COLO668 (cell line): Measurements from ENCODE around the gene TBC1D22B.

Source experiments
- DNase-seq: peaks from one replicate; lab custom pipeline; 2025; ENCODE audit not compliant: unreplicated experiment; lab: John Stamatoyannopoulos, UW

Gene TBC1D22B

DNA sequence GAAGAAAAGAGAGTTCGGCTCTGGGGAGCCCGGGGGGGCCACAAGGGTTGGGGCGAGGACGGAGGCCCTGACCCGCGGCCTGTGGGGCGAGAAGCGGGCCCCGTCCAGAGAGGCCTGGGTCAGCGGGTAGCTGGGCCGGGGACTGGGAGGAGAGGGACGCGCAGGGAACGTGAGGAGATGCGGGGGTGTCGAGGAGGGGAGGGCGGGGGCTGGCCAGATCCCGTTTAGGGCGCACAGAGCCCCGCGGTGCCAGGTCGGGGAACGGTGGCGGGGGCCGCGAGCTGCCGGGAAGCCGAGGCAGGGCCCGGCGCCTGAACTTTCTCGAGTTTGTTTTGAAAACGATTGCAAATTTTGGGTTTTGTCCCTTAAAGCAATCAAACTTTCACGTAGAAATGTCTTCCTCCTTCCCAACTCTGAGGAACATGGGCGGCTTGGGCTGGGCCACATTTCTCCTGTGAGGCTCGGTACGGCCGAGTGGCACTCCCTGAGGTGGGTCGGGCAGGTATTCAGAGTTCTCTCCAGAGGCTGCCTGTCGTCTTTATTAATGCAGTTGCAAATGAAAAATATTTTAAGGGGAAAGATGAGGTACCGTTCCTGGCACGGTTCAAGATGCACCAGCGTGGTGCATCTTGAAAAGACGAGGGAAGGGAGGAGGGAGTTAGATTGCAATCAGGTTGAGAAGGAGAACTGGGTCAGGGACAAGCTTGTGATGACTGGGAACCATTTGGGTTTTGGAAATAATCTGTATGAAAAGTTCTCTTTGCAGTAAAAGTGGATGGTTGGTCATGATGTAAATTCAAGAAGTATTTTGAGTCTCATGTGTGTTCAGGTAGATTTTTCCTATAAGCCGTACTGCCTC, 97.2 kb downstream of the TBC1D22B start:
- peak; percentile 10 for DNase-seq

DNA sequence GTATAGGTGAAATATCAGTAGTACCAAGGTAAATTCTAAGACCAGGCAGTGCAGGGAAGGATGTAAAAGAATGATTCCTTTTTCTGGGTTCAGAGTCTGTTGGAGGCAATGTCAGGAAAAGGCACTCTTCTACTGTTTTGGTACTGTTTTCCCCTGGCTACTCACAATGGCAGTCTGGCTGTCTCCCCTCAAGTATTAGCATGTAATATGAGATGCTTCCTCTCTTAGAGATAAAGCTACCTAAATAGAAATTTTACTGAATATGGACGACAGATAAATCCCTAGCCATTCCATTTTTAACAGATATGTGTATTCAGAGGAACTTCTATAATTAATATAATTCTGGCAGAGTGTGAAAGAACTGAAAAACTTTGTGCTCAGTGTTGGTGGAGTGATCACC, 99.7 kb downstream of the TBC1D22B start:
- no peak for DNase-seq

DNA sequence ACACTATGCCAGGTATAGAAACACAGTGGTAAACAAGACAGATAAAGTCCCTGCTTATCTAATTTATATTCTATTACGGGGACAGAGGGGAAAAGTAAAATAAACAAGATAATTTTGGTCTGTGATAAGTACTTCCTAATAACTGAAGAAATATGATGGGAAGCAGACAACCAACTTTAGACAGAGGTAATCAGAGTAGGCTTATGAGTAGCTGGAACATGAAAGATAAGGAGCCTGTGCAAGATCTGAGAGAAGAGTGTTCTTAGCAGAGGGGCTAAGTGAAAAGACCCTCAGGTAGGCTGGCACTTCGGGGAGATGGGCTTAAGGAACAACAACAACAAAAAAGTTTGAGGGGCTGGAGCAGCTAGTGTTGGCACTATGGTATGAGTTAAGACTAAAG, 100.3 kb downstream of the TBC1D22B start:
- no peak for DNase-seq

DNA sequence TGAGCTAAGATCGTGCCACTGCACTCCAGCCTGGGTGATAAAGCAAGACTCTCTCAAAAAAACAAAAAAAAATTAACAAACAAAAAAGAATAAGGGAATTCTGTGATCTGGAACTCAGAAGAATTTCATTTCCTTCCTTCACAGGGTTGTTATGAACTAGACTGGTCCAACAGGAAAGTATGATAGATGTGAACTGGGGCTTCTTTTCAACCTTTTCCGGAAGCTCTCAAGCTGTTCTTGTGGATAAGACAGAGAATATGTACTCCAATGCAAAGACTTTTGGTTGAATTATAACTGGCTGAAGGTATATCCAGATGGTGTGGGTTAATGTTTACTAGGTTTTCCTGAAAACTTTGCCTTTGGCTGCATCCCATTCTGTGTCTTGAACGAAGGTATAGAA, 101.5 kb downstream of the TBC1D22B start:
- DNase-seq, result no peak

DNA sequence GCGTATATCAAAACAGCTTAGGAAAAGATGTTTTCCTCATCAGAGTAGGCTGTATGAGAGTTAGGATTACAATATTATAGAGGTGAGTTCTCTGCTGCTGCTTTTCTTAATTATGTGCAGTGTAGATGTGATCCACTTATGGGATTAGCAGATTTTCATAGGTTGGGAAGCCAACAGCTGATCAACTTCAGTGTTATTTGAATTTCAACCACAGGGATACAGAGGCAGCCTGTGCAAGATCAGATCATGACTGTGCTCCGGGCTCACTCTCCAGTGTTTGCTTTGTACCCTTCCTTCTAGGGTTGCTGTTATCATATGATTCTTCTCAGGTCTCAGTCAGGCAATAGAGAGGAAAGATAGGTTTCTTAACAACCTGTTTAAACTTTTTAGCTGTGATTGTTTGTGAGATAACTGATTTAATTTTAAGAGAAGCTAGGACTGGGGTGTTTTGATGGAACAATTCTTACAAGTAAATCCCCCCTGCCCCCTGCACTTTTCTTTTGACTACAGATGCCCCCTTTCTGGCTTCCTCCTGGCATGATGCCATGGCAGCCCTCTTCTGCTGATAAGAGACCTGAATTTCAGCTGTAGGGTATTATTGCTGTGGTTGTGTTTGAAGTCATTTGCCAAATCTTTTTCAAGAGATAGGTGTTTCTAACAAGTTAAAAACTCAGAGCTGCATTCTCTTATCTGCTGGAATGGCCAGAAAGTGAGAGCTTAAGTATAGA, 104.7 kb downstream of the TBC1D22B start:
- no peak for DNase-seq

DNA sequence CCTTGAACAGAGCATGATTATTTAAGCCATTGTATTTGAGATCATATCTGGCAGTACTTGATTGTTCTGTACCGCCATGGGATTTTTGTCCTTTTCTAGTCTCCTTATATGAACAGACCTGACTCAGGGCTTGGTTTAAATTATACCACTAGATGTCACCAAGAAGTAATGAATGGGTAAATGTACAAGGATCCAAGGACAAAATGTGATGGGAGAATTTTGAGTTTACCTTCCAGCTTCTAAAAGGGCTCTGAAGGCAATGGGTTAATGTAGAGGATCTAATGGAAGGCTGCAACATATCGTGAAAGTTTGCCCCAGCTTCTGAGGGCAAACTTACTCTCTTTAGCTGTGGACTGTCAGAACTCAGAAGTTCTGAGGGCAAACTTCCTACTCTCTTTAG, 108.2 kb downstream of the TBC1D22B start:
- DNase-seq, result no peak

DNA sequence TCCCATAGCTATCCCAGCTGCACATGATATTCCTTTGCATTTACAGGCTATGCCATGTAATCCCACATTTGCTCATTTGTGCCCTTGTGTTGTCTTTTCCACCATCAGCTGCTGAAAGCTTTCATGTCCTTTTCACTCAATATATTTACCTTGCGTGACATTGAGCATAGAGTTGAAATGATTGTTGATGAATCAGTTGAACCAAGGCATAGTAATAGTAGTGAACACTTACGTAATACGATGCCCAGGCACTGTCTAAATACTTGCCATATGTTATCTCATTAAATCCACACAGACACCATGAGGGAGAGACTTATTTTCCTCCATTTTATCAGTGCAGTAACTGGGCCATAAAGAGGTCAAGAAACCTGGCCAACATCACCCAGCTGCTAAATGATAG, 109.3 kb downstream of the TBC1D22B start:
- DNase-seq, result no peak

DNA sequence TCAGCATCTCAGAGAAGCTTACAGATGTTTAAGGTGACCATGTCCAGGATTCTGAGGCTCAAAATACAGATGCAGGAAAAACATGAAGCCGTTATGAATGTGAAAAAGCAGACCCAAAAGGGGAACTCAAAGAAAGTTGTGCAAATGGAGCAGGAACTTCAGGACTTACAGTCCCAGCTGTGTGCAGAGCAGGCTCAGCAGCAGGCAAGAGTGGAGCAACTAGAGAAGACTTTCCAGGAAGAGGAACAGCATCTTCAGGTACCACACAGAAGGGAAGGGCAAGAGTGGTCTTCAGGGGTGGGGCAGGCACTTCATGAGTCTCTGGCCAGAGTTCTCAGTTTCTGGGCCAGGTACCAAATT, 111.4 kb downstream of the TBC1D22B start:
- no peak for DNase-seq

DNA sequence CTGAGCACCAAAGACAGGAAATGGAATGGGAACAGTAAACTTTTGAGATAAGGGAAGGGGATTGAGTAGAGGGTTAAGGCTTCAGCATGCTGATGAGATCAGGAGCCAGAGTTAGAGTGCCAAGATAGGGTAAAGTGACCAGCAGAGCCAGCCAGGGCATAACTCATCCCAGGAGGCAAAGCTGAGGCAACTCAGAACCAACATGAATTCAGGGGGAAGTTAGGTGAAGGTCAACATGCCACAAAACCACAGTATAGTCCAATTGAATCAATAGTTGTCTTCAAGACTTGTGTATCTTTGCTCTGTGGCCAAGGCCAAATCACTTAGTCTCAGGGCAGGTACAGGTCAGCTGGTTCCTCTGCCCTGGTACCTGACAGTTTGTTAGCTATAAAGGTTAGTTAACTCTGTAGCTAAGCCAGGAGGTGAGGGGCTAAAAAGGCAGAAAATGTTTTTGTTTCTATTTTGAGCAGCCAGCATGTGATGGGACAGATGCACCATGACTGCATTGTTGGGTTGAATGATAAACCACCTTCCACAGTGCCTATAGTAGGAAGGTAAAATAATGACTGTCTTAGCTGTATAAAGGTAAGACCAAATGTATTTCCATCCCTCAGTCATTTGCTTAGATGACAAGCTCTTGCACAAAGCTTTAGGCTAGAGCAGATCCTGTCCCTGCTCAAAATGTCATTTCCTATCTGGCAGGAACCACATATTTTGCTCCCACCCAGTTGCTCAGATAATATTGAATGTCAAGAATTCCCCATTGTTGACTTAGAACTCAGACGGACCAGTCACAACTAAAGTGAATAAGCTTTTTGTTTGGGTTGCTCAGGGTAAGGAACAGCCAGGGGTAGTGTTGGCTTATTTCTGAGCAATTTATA, 112.0 kb downstream of the TBC1D22B start:
- no peak for DNase-seq

DNA sequence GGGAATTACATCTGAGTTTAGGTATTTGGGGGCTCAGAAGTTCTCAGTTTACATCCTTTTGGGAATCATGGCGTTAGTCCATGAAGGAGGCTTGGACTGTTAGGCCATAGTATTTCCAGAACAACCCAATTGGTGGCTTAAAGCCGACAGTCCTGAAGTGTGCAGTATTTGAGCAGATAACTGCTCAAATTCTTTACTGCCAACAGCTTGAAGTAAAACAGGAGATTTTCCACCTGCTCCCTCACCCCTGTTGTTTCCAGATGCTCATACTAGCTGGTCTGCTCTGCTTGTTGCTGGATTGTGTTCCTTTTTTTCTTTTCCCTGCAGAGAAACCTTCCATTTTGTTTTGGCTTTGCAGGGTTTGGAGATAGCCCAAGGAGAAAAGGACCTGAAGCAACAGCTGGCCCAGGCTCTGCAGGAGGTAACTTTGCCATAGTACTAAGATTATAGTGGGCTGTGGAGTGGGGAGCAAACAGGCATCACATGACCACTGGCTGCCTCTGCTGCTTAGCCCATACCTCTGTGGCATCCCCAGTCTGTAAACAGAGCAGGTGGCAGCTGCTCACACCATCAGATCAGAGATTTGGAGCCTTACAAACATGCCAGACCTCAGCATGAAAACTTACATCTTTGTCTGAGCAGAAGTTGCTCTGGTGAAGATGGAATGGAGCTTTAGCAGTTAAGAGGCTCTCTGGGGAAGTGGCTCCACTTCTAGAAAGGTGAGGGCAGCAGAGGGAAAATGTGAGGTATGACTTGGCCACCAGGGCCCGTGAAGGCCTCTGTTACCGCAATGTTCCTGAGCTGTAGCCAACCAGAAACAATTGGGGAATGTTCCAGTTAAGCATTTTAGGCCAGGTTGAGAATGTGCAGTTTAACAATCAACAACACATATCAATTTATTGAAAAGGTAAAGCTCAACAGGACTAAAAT, 113.8 kb downstream of the TBC1D22B start:
- DNase-seq, result peak; percentile 1

DNA sequence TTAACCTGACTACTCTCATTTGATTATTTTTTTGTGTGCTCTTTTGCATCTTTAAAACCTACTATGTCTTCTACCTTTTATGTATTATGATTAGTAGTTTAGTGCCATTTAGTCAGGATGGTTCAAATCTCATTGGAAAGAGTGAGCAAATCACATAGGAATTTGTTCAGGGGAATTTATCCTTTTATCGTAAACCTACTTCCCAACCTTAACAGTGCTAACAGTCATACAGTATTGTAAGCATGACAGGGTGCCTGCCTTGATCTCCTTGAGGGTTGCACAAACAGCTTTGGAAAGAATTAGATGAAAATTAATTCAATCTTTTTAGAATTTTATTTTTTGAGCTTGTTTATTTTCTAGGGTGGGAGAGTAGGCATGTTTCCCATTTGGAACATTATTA, 114.5 kb downstream of the TBC1D22B start:
- no peak for DNase-seq

DNA sequence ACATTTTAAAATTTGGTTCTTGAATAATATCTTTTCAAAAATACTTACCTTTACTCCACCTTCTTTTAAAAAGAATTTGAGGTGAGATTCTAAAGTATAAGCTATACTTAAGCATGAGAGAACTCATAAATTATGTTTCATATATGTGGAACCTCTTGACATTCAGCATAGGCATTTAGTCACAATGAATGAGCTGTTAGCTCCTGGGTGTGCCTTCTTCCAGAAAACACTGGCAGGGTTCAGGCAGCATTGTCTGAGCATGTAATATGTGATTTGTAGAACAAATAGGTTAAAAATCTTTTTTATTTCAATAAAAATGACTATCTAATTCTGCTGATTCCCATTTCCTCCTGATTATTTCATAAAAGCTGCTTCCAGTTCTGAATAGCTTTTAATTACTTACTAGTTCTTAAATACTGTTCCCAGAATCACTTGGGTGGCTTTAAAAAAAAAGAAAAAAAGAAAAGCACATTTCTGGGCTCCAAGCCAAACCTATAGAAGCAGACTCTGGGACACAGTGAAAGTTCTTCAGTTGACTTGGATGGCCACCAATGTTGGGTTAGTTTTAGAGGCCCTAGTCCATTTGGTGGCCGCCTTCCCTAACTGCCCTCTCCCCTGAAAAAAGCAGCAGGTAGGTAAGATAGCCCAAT, 116.4 kb downstream of the TBC1D22B start:
- no peak for DNase-seq

DNA sequence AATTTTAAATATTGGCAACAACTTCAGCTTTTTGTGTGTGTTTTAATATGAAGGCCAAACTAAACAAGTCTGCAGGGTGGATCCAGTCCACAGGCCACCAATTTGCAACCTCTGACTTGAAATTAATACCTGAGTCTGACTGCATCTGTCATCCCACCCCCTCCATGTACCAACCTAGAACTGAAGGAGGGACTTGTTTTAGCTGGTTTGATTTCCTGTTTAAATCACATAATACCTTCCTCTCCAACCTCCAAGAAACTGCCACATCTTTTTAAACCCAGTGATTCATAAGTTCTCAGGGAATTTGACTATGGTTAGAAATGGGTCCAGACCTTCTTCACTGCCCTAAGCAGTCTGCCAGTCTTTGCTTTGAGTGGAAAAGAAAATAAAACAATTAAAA, 117.8 kb downstream of the TBC1D22B start:
- no peak for DNase-seq

DNA sequence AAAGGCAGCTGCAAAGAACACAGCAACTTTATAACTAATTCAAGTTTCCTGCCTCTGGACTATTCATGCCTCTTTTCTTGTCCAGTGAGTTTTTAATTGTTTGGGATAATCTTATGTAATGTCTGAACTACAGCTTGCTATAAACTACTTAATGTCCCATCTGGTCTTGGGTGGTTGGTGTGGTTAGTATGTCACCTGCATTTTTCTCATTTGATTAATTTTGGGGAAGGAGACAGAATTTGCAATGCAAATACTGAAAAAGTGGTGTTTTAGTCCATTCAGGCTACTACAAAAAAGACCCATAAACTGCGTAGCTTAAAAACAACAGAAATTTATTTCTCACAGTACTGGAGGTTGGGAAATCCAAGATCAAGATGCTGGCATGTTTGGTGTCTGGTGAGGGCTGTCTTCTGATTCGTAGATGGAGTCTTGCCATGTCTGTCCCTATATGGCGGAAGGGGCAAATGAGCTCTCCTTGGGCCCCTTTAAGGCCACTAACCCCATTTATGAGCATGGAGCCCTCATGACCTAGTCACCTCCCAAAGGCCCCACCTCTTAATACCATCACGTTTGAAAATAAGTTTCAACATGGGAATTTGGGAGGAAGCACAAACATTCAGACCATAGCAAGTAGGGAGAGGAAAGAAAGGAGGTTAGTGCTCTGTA, 118.6 kb downstream of the TBC1D22B start:
- DNase-seq, result no peak

DNA sequence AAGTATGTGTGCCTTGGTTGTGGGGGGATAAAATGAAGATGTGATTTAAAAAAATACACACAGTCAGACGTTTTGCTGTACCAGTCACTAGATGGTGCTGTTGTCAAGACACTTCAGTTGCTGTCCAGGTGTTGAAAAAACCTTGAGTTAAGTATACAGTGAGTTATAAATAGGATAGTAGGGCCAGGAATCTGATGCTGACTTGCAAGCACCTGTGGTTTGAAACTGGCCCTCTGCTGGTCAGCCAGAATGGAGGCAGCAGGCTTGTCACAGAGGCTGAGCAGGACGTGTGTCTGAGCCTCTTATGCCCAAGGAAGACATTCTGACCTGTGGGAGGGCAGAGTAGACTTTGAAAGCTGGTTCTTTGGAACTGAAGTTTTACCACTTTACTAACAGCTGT, 124.0 kb downstream of the TBC1D22B start:
- DNase-seq, result peak; percentile 27
